Measurements from ENCODE around the gene XDH.

DNA sequence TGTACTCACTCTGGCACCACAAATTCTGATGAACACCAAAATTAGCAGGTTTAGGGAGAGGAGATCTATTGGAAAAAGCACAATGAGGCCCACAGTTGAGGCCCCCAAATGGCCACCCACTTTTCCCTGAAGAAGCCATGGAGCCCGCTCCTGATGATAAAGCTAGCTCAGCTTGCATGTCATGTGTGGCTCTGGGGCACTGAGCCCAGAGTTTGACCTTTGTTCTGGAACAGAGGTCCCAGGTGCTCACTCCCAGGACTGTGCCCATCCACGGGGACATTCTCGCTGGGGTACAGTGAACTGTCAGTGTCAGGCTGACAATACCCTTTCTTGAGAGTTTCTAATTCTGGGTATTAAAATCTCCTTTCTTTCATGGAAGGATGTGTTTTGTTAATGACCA, 36.2 kb downstream of the XDH start:
- TF ChIP-seq, protein P1, sequence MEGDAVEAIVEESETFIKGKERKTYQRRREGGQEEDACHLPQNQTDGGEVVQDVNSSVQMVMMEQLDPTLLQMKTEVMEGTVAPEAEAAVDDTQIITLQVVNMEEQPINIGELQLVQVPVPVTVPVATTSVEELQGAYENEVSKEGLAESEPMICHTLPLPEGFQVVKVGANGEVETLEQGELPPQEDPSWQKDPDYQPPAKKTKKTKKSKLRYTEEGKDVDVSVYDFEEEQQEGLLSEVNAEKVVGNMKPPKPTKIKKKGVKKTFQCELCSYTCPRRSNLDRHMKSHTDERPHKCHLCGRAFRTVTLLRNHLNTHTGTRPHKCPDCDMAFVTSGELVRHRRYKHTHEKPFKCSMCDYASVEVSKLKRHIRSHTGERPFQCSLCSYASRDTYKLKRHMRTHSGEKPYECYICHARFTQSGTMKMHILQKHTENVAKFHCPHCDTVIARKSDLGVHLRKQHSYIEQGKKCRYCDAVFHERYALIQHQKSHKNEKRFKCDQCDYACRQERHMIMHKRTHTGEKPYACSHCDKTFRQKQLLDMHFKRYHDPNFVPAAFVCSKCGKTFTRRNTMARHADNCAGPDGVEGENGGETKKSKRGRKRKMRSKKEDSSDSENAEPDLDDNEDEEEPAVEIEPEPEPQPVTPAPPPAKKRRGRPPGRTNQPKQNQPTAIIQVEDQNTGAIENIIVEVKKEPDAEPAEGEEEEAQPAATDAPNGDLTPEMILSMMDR (conservative IDR thresholded peaks at IDR 0.05 in 1 of 2, IDR thresholded peaks at IDR 0.05 in 1 of 2; ENCODE audit: low read depth in 1 of 2, low read length in 2 of 2), result no peak
- TF ChIP-seq EZH2 (IDR thresholded peaks at IDR 0.05; ENCODE audit: low read length, missing control alignments), result no peak
